Measurements from ENCODE around the gene E4F1. TPM values are rescaled to one million over a fixed set of nuclear protein-coding genes. Genes with fewer than 3 reads are reported as not detected.

The E4F1 gene
- total and polyA plus RNA-seq, 2 of the 13 experiments (the other 11 are each of a cell fraction or from before 2014, with no cell fraction given): 13.8 to 19.5 TPM

- TF ChIP-seq ZNF512 (CRISPR knock-in tag; IDR thresholded peaks at IDR 0.05) (no peak), PLRG1 (conservative IDR thresholded peaks at IDR 0.05) (no peak), NFYB (CRISPR knock-in tag; IDR thresholded peaks at IDR 0.05) (no peak), YEATS2 (CRISPR knock-in tag; IDR thresholded peaks at IDR 0.05; ENCODE audit: borderline replicate concordance) (no peak), HMGXB4 (CRISPR knock-in tag; IDR thresholded peaks at IDR 0.05; ENCODE audit: borderline replicate concordance in 1 of 2, low read depth in 1 of 2) (peak in 1 of 2 experiments; percentile 44; a peak in 1 of 4 replicates), ZNF138 (CRISPR knock-in tag; IDR thresholded peaks at IDR 0.05; ENCODE audit: low read depth) (no peak), HOXA5 (CRISPR knock-in tag; IDR thresholded peaks at IDR 0.05) (no peak), SMARCE1 (IDR thresholded peaks at IDR 0.05; ENCODE audit: borderline replicate concordance) (no peak), DBP (CRISPR knock-in tag; IDR thresholded peaks at IDR 0.05; ENCODE audit: not compliant biosample characterization) (no peak), HHEX (CRISPR knock-in tag; IDR thresholded peaks at IDR 0.05) (no peak), RELA (CRISPR knock-in tag; IDR thresholded peaks at IDR 0.05) (no peak), ZEB1 (IDR thresholded peaks at IDR 0.05; ENCODE audit: insufficient replicate concordance, low read depth) (peak; percentile 3), ZNF264 (CRISPR knock-in tag; IDR thresholded peaks at IDR 0.05) (no peak), TEF (CRISPR knock-in tag; IDR thresholded peaks at IDR 0.05) (no peak), BCL3 (CRISPR knock-in tag; IDR thresholded peaks at IDR 0.05) (peak; percentile 50; the same call in 1 of the 2 replicates), HNRNPK (IDR thresholded peaks at IDR 0.05; ENCODE audit: low read depth, low read length, poor library complexity, severe bottlenecking) (peak; percentile 10), ZNF605 (CRISPR knock-in tag; IDR thresholded peaks at IDR 0.05) (no peak), PATZ1 (CRISPR knock-in tag; IDR thresholded peaks at IDR 0.05) (peak; percentile 57; the same call in 1 of the 2 replicates), FOSL2 (CRISPR knock-in tag; IDR thresholded peaks at IDR 0.05) (no peak)
These were observed 27.8 kb upstream of the E4F1 start (continued) for GRCh38 chr16:2195322-2196161.
